GM23338 (cell line): Measurements from ENCODE around the gene RBM23.

Experiments
- CREB1 ChIP-seq: fragments of 250-450 bp; sonication (Bioruptor Pico); IDR thresholded peaks from 2 replicates; pipeline ENCODE4 v1.5.0; 2020; ENCODE audit warnings: low read depth, mild to moderate bottlenecking, moderate library complexity
- CTCF ChIP-seq, 2 experiments: fragments of 200-600 bp in 1 of 2; sonication (generic) in 1 of 2; conservative IDR thresholded peaks; 2 replicates each; pipeline versions ENCODE4 v1.5.1 to v1.6.1; 2016 to 2017; ENCODE audit warnings: antibody characterized with exemption in 2 of 2, low read depth in 2 of 2, mild to moderate bottlenecking in 2 of 2, moderate library complexity in 1 of 2
- ETS1 ChIP-seq: IDR thresholded peaks from 2 replicates; pipeline ENCODE4 v1.6.1; 2016; ENCODE audit warnings: antibody characterized with exemption
- EZH2 ChIP-seq: fragments of 200-600 bp; sonication (generic); IDR thresholded peaks from one replicate; pipeline ENCODE4 v1.8.0; 2017; ENCODE audit warnings: antibody characterized with exemption, mild to moderate bottlenecking, low read depth; ENCODE audit not compliant: unreplicated experiment
- EZH2phosphoT487 ChIP-seq: fragments of 200-600 bp; sonication (generic); IDR thresholded peaks from one replicate; pipeline ENCODE4 v1.8.1; 2018; ENCODE audit warnings: antibody characterized with exemption; ENCODE audit not compliant: unreplicated experiment
- NANOG ChIP-seq: IDR thresholded peaks from 2 replicates; pipeline ENCODE4 v1.6.1; 2016; ENCODE audit warnings: antibody characterized with exemption, borderline replicate concordance
- POLR2AphosphoS5 ChIP-seq: IDR thresholded peaks from 2 replicates; pipeline ENCODE4 v1.6.1; 2016; ENCODE audit warnings: antibody characterized with exemption, low read depth
- REST ChIP-seq: IDR thresholded peaks from one replicate; pipeline ENCODE4 v1.6.1; 2018; ENCODE audit warnings: antibody characterized with exemption; ENCODE audit not compliant: unreplicated experiment
- STAT1 ChIP-seq: IDR thresholded peaks from one replicate; pipeline ENCODE4 v1.6.1; 2016; ENCODE audit warnings: antibody characterized with exemption; ENCODE audit not compliant: unreplicated experiment

- TF ChIP-seq CTCF (conservative IDR thresholded peaks at IDR 0.05; ENCODE audit: low read depth in 2 of 2) (no peak), EZH2phosphoT487 (no peak), EZH2 (no peak), POLR2AphosphoS5 (no peak), NANOG (no peak), CREB1 (CRISPR knock-in tag) (no peak), STAT1 (no peak), REST (no peak), ETS1 (no peak)
Observed at GRCh38 chr14:22877000-22877501, 41.9 kb downstream of the RBM23 start.
